Rectal smooth muscle tissue (tissue), 1 donor: ENCODE results near the gene IRF2.

Experiments used
- H3K27ac ChIP-seq: one replicate; pipeline ENCODE4 v1.7.0; 2013; ENCODE audit warnings: low read depth, low read length, inconsistent platforms
- H3K27me3 ChIP-seq: one replicate; pipeline ENCODE4 v1.7.0; 2013; ENCODE audit warnings: low read length; ENCODE audit not compliant: control insufficient read depth, insufficient read depth
- H3K36me3 ChIP-seq: one replicate; pipeline ENCODE4 v1.7.0; 2013; ENCODE audit warnings: low read length; ENCODE audit not compliant: control insufficient read depth, insufficient read depth
- H3K4me1 ChIP-seq: one replicate; pipeline ENCODE4 v1.7.0; 2013; ENCODE audit warnings: low read length; ENCODE audit not compliant: control insufficient read depth, insufficient read depth
- H3K4me3 ChIP-seq: one replicate; pipeline ENCODE4 v1.7.0; 2013; ENCODE audit warnings: low read length
- H3K9ac ChIP-seq: one replicate; pipeline ENCODE4 v1.7.0; 2013; ENCODE audit warnings: low read length

The IRF2 gene

DNA sequence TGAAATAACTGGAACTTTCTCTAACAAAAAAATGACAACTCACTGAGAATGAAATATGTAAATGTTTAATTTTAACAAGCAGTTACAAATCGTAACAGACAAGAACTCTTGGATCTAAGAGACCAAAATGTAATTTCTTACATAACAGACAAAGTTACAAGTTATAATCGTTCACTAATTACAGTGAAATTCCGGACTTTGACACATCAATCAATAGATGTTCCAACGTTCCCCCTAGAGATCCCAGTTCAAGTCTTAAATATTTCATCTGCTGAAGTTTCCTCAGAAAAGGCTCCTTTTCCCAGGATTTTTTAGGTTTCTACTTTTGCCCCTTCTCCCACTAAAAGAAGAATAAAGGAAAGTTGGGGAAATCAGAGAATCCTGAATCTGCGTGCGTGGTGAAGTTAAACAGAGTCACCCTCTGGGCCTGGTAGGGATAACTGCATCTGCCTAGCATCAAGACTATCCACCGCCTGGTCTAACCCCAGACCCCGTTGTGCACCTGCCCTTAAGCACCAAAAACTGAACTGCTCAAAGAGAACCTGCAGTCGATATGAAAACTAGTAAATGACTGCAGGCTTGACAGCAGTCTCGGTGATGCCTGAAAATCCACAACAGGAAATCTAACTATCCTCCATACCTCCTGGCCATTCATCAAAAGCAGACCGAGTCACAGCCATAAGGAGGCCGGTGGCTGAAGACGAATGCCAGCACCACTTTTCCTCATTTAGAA lies 2.3 kb downstream of the IRF2 start:
- no peaks in the 10 kb centered on the region for H3K36me3 ChIP-seq
- peak overlapping the region; percentile 44 for H3K9ac ChIP-seq
- peaks cover 5% of the 10 kb centered on the region for H3K4me1 ChIP-seq
- peak overlapping the region; percentile 87 for H3K27ac ChIP-seq
- no peaks in the 10 kb centered on the region for H3K27me3 ChIP-seq
- peak overlapping the region; percentile 79 for H3K4me3 ChIP-seq

DNA sequence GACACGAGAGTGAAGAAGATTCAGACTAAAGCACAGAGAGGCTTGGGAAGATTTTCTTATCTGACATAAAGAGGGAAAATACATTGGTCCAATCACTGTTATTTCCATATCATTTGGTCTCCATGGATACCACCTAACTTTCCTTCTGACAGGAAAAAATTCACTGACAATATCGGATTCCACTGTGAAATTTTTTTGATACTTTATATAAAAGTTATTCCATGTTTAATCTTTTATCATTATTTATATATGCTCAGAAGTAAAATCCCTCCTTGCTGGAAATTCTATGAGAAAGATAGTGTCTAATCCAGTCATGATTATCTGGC lies 3.6 kb downstream of the IRF2 start:
- no peak overlapping the region for H3K4me3 ChIP-seq
- H3K9ac ChIP-seq: no peak overlapping the region
- H3K36me3 ChIP-seq: peaks cover 5% of the 10 kb centered on the region
- no peak overlapping the region for H3K27ac ChIP-seq
- H3K4me1 ChIP-seq: peaks cover 5% of the 10 kb centered on the region
- no peaks in the 10 kb centered on the region for H3K27me3 ChIP-seq

DNA sequence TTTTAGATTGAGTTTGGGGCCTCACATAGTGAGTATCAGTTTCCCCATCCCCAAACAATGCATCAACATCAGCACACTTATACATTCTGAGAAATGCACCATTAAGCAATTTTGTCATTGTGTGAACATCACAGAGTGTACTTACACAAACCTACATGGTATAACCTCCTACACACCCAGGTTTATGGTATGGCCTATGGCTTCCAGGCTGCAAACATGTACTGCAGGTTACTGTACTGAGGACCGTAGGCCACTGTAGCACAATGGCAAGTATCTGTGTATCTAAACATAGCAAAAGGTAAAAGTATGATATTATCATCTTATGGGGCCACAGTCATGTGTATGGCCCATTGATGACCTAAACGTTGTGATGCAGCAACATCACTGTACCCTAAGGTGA lies 7.7 kb downstream of the IRF2 start:
- Histone ChIP-seq H3K4me3 (no peak overlapping the region), H3K36me3 (peaks cover 5% of the 10 kb centered on the region), H3K27ac (no peak overlapping the region), H3K4me1 (peaks cover 4% of the 10 kb centered on the region), H3K27me3 (no peaks in the 10 kb centered on the region), H3K9ac (no peak overlapping the region)

DNA sequence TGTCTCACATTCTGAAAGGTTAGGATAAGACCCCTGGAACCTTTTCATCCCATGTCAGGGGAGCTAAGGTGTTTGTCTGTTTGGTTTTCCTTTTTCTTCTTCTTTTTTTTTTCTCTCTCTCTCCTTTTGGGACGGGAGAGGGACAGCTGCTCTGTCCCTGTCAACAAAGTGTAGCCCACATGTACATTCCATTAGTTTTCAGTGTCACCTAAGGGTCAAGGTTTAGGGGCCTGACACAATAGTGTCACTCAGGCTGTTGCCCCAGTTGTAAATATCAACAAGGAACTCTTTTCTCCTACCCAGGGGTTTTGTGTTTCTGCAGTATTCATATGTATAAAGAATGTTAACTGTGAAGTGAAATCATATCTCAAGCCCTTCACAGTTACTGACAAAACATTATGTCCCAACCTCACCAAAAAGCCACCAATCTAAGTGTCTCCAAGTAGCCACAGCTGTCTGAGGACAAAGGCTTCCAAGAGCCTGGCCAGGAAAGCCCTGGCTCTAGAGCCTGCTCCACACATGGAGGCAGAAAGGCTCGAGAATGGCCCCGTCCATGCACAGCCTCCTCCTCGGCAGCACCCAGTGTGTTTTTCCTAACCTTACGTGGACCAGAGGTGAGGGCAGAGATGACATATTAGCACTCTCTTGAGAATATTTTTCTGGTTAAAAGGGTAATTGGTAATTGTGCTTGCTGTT lies 9.4 kb downstream of the IRF2 start:
- peaks cover 2% of the 10 kb centered on the region for H3K4me1 ChIP-seq
- no peak overlapping the region for H3K4me3 ChIP-seq
- H3K27ac ChIP-seq: no peak overlapping the region

DNA sequence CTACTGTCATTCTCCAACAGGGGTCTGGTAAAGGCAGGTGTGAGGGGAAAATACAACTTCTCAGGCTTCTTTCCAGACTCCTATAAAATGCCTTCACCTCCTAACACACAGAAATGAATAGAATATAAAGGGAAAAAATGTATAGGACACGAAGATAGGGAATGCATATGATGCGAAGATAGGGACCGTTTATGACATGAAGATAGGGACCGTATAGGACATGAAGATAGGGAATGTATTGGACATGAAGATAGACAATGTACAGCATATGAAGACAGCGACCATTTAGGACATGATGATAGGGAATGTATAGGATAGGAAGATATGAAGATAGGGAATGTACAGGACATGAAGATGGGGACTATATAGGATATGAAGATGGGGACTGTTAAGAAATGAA lies 10.5 kb downstream of the IRF2 start:
- Histone ChIP-seq H3K4me3 (no peak overlapping the region), H3K27ac (no peak overlapping the region), H3K9ac (no peak overlapping the region), H3K27me3 (no peaks in the 10 kb centered on the region), H3K4me1 (peaks cover 2% of the 10 kb centered on the region), H3K36me3 (peaks cover 5% of the 10 kb centered on the region)

More for the DNA sequence above, 9.4 kb downstream of the IRF2 start:
- no peak overlapping the region for H3K9ac ChIP-seq
- peaks cover 5% of the 10 kb centered on the region for H3K36me3 ChIP-seq
- no peaks in the 10 kb centered on the region for H3K27me3 ChIP-seq

DNA sequence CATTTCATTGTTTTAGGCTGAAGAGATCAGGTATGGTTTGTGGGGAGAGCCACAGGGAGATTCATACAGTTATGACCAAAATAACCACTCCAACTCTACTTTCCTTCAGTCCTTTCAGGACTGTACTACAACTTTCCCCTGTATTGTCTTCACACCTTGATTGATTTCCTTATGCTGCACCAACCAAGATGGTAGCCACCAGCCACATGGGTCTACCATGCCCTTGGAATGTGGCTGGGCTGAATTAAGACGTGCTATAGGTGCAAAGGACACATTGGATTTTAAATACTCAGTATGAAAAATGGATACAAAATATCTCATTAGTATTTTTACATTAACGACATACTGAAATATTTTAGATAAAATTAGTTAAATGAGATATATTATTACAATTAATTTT lies 11.2 kb downstream of the IRF2 start:
- Histone ChIP-seq H3K36me3 (peaks cover 5% of the 10 kb centered on the region), H3K27ac (no peak overlapping the region), H3K27me3 (no peaks in the 10 kb centered on the region), H3K9ac (no peak overlapping the region), H3K4me3 (no peak overlapping the region), H3K4me1 (peaks cover 2% of the 10 kb centered on the region)

DNA sequence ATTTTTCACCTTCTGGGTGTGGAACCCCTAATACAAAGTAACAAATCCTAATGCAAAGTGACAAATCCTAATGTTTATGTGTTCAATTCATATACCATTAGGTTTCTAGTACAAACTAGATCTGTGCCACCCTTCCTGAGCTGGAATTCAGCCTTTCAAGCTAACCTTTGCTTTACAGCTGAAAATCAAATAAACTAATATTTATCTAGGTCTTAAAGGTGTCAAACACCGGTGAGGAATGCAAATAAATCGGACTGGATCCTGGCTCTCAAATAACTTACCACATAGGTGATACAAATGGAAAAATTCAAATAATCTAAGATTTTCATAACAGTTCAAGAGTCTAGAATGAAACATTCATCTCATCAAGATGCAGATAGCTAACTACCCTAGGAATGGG lies 11.6 kb downstream of the IRF2 start:
- Histone ChIP-seq H3K4me1 (peaks cover 2% of the 10 kb centered on the region), H3K36me3 (peaks cover 5% of the 10 kb centered on the region)

DNA sequence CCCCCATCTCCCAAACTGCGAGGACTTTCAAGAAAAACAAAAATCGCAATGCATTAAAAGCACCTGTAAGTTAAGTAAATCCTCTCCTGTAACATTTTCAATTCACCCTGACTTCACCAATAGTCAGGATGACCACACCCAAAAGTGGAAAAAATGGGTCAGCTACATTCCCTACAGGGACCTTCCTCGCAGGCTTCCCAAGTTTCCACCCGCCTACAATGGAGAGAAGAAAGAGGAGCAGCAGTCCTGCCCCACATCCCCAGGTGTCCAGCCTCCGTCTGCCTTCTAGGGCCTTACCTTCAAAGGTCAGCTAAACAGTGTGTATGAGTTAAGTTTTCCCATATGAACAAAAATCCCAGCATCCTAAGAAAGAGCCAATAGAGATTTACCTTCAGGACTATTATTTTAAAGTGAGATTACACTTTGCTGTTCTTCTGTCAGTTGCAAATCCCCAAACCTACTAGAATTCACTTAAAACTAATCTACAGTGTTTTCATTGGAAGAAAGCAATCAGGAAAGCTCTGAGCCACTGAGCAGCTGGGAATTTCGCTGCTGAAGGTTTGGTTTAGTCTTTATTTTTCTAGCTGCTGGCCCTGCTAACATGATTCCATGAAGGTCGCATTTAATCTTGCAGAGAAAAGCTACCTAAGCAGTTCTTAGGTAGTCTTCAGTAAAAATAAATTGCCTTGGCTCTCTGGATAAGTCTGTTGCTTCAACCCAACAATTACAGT lies 12.5 kb downstream of the IRF2 start:
- H3K27ac ChIP-seq: no peak overlapping the region
- no peak overlapping the region for H3K9ac ChIP-seq
- peaks cover 5% of the 10 kb centered on the region for H3K36me3 ChIP-seq
- H3K4me1 ChIP-seq: peaks cover 2% of the 10 kb centered on the region
- no peaks in the 10 kb centered on the region for H3K27me3 ChIP-seq
- no peak overlapping the region for H3K4me3 ChIP-seq

More for the DNA sequence above, 11.6 kb downstream of the IRF2 start:
- Histone ChIP-seq H3K27me3 (no peaks in the 10 kb centered on the region), H3K9ac (no peak overlapping the region), H3K4me3 (no peak overlapping the region), H3K27ac (no peak overlapping the region)

DNA sequence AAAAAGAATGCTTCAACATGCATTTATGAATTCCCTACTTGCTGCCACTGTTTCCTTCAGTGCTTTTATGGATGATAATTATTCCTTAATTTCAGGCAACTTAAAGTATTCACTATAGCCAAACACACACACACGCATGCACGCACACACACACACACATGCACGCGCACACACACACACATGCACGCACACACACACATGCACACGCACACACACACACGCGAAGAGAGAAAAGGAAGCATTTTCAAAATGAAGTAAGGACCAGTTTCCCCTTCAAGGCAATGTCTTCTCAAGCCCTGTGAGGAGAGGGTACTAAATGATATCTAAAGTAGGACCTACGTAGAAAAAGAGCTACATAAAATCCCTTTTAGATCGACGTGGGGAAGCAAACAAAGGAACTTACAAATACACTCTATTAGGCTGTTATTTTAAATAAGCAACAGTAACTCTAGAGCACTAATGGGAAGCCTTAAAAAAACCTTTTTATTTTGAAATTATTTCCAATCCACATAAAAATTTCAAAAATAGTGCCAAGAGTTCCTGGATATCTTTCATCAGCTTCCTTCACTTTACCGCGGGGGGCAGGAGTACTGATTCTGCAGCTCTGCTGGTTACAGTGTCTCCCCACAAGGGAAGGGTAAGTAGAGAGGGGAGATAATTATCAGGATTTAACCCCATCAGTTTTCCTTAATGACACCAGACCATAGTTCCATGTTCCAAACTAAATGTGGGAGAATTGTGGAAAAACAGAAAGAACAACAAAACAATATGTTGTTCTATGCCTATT lies 13.7 kb downstream of the IRF2 start:
- Histone ChIP-seq H3K27me3 (no peaks in the 10 kb centered on the region), H3K9ac (no peak overlapping the region), H3K27ac (no peak overlapping the region), H3K4me3 (no peak overlapping the region), H3K4me1 (peaks cover 2% of the 10 kb centered on the region), H3K36me3 (no peaks in the 10 kb centered on the region)

DNA sequence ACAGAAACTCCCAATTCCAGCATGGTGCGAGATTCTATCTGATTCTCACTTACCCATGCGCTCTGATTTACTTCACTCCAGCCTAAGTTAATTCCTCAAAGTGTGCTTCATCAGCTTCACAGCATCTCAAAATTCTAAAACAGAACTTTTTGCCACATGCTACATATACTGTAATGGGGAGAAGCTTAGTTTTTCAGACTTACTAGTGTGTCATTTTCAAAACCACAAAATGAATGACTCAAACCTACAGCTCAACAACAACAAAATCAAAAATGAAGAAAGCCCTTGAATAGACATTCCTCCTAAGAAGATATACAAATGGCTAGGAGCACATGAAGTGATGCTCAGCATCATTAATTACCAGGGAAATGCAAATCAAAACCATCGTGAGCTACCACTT lies 14.9 kb downstream of the IRF2 start:
- Histone ChIP-seq H3K27me3 (no peaks in the 10 kb centered on the region), H3K4me1 (peaks cover 2% of the 10 kb centered on the region), H3K36me3 (no peaks in the 10 kb centered on the region), H3K27ac (no peak overlapping the region), H3K4me3 (no peak overlapping the region), H3K9ac (no peak overlapping the region)

DNA sequence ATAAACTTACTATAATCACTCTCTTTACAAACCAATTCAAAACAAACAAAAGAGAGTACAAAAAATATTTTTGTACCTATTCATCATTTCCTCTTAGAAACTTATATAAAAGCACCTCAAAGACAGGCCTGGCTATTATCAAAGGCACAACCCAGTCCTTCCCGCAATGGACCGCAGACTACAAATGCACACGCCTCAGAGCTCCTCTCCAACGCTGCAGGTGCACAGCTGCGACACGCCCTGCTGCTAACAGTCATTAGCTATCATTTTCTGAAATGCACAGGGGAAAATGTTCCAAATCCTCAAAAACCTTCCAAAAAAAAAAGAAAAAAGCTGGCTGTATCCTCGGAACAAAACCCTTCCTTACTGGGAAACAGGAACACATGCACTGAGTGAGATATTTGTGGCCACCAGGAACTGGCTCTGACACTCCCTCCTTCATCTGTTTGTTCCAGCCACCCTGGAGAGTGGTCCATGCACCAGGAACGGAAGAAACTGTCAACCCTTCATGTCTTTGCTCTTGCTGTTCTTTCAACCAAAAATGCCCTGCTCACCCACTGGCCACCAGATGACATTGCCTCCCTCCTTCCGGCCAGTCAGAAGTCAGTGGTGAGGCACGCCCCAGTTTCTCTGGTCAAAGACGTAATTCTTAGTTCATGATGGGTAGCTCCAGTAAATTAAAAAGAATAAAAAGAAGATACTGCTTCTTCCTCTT lies 16.7 kb downstream of the IRF2 start:
- peaks cover 4% of the 10 kb centered on the region for H3K4me1 ChIP-seq
- H3K27me3 ChIP-seq: no peaks in the 10 kb centered on the region
- H3K36me3 ChIP-seq: no peaks in the 10 kb centered on the region
- no peak overlapping the region for H3K9ac ChIP-seq
- H3K27ac ChIP-seq: no peak overlapping the region
- no peak overlapping the region for H3K4me3 ChIP-seq

DNA sequence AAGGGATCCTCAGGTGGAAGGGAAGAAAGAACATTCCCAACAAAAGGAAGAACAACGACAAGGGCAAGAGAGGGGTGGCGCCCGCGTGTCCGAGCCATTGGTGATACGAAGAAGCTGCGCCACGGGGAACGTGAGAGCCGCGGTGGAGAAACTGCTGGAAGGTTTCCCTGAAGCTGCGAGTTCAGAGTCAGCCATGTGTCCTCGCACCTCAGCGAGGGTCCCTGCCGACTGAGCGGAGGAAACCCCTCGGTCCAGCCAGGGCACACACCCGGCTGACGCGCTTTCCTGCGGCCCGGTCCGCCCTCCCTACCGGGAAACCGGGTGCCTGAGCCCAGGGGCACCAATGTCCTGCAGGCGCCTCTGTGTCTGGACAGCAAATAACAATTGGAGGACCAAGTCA lies 18.0 kb downstream of the IRF2 start:
- Histone ChIP-seq H3K27me3 (no peaks in the 10 kb centered on the region), H3K36me3 (no peaks in the 10 kb centered on the region), H3K4me3 (no peak overlapping the region), H3K4me1 (peaks cover 3% of the 10 kb centered on the region), H3K27ac (no peak overlapping the region), H3K9ac (no peak overlapping the region)
